ENCODE data around the gene RAB3C.

Gene RAB3C

GRCh38 chr5:58891086-58891970, 308.5 kb downstream of the RAB3C start:
- peak; percentile 72 for DNase-seq

GRCh38 chr5:58891971-58892343, 309.1 kb downstream of the RAB3C start:
- no peak for DNase-seq

GRCh38 chr5:58893551-58893950, 310.7 kb downstream of the RAB3C start:
- DNase-seq, result no peak

- no peak for DNase-seq
Measured at GRCh38 chr5:58898006-58898405, 315.1 kb downstream of the RAB3C start.

- no peak for DNase-seq
Measured at GRCh38 chr5:58898538-58898937, 315.7 kb downstream of the RAB3C start.

- DNase-seq, result no peak
Measured at GRCh38 chr5:58901271-58901670, 318.4 kb downstream of the RAB3C start.

GRCh38 chr5:58902305-58902704, 319.4 kb downstream of the RAB3C start:
- no peak for DNase-seq

GRCh38 chr5:58902765-58903164, 319.9 kb downstream of the RAB3C start:
- no peak for DNase-seq

GRCh38 chr5:58904737-58905136, 321.9 kb downstream of the RAB3C start:
- no peak for DNase-seq

- DNase-seq, result no peak
Measured at GRCh38 chr5:58905944-58906343, 323.1 kb downstream of the RAB3C start.

Data from right hindlimb (tissue), 1 donor.